Ovary (tissue), 3 donors: Measurements from ENCODE around the gene ARHGEF7.

Source experiments
- CTCF ChIP-seq, 3 donors: fragments of 450-650 bp in 2 of 3; fragments of 200-600 bp in 1 of 3; IDR thresholded peaks; one replicate each; pipeline versions ENCODE4 v1.5.1 to v1.8.0; 2016 to 2022; ENCODE audit warnings: antibody characterized with exemption in 3 of 3, mild to moderate bottlenecking in 1 of 3
- EP300 ChIP-seq: sonication (generic); formaldehyde crosslinking; IDR thresholded peaks from one replicate; pipeline ENCODE4 v1.6.1; 2017; ENCODE audit warnings: antibody characterized with exemption
- POLR2A ChIP-seq: fragments of 450-650 bp; IDR thresholded peaks from one replicate; pipeline ENCODE4 v1.6.1; 2017; ENCODE audit warnings: antibody characterized with exemption, mild to moderate bottlenecking, moderate library complexity
- donor health status: DM: no; HTN: no; CAD: no.

GRCh38 chr13:111322001-111322915 lies 207.1 kb downstream of the ARHGEF7 start:
- TF ChIP-seq CTCF (IDR thresholded peaks at IDR 0.05): no peak
- TF ChIP-seq POLR2A: no peak
- TF ChIP-seq EP300: no peak
